KG1 (cell line): ENCODE measurements around the gene IKZF4.
"Not testable (repeated sequence)": the region's sequence is repeated elsewhere in the genome, so short reads cannot be mapped to it uniquely, and the experiment has no call there.

Source experiments
- DNase-seq: peaks from one replicate; lab custom pipeline; 2025; lab: John Stamatoyannopoulos, UW

IKZF4 gene

DNA sequence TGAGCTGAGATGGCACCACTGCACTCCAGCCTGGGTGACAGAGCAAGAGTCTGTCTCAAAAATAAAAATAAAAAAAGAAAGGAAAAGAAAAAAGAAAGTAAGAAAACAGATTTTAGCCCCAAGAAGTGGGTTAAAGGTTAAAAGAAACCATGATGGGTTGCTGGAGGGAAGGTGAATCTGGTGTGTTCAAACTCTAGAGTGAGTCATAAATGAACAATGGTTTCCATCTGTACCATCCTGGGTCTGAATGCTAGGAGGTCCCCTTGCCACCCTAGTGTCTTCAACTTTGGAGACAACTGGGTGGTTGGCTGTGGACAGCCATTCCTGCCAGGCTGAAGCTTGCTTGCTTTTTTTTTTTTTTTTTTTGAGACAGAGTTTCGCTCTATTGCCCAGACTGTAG, 19.3 kb downstream of the IKZF4 start:
- no peak for DNase-seq

DNA sequence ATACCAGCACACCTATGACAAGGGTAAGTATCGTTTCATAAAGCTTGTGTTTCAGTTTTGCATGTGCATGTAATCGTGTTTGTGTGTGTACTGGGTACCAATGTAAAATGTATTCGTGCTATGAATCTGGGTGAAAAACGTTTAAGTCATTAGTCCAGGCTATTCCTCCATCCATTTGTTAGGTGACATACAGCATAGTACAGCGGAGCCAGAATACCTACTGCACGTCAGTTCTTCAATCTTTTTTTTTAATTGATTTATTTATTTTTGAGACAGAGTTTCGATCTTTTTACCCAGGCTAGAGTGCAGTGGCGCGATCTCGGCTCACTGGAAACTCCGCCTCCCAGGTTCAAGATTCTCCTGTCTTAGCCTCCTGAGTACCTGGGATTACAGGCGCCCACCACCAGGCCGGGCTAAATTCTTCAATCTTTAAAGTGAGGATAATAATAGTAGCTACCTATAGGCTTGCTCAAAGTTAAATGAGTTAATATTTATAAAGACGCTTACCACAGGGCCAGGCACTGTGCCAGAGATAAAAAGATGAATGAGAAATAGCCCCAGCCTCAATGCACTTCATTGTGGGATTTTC, 20.2 kb downstream of the IKZF4 start:
- DNase-seq, result no peak

DNA sequence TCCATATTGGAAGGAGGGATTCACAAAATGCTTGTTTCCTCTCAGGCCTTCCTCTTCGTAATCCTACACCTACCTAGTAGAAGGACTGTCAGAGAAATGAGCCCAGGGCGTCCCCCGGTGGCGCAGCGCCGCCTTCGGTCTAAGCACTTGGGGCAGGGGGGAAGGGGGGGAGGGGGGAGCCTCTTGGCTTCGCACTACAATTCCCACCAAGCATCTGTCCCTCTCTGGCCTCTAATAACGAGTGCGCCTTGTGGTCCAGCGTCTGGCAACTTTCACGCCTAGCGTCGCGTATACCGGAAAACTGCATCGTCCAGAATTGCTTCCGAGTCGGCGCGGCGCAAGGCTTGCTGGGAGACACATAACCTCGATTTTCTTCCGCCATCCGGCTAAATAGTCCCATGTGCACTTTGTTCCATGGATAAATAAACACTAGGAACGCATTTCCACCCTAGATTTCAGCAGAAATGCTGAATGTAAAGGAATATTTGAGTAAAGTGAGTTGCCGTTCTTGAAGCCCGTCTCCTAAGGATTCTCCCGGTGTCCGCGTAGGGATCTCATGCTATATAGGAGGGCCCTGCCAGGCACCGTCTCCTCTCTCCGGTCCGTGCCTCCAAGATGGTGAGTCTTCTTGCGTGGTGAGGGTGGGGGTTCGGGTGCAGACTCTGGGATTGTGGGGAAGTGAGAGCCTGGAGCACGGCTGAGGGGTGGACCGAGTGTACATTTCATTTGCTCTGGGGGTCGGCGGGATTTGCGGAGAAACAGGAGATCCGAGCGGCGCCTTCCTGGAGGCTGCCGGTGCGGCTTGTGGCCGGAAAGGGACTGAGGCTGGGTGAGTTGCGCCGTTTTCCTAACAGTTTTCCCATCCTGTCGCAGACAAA, 20.9 kb downstream of the IKZF4 start, which contains the start of gene RPS26:
TSS of gene RPS26 (plus strand) at position 367 of the 878 bp plus-strand sequence. CDS start at position 616, 249 bp downstream.
- DNase-seq, result peak; percentile 89

DNA sequence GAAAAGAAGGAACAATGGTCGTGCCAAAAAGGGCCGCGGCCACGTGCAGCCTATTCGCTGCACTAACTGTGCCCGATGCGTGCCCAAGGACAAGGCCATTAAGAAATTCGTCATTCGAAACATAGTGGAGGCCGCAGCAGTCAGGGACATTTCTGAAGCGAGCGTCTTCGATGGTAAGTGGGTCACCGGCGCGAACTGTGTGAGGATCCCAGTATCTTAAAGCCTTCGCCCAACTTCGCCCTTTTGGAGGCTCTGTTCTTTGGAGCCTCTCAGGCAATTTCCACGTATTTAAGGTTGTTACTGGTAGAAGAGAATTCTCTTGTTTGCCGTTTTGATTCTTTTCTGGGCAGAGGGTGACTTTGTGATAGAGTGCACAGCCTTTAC, 21.6 kb downstream of the IKZF4 start:
- not testable (repeated sequence) for DNase-seq

DNA sequence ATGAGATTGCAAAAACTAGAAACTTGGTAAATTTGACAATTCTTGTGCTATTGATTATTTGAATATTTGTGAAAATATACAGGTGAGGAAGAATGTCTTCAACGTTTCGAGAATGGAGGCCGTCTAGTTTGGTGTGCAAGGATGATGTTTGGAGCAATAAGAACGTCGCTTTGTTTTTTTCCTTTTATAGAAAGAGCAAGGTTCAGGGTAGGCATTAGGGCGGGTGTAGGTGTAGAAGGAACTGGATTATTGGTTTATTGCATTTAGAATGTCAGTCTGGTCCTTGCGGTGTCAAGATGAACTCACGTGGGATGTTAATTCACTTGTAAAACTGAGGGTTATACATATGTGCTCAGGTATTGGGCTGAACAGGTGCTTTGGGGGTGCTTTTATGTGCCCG, 22.0 kb downstream of the IKZF4 start:
- no peak for DNase-seq

DNA sequence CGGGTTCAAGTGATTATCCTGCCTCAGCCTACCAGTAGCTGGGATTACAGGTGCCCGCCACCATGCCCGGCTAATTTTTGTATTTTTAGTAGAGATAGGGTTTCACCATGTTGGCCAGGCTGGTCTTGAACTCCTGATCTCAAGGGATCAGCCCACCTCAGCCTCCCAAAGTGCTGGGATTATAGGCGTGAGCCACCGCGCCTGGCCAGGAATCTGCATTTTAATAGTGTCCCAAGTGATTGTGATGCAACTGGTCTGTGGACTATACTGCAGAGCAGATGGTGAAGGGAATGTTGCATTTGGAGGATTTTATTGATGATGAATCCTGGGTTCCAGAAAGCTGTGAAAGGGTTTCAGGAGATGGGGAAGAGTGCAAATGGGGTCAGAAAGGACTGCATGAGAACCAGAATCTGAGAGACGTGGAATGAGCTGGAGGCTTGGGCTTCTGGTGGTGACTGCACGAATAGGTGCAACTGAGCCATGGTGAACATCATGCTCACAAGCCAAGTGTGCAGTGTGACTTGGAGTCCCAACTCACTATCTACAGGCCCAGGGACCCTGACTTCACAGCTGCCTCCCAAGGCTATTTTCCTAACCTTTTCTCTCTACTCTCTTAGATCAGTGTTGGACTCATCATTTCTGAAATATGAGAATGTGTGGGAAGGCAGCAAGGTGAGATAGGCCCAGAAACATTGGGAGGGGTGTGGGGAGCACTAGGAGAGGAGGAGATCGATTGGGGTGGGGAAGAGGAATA, 25.4 kb downstream of the IKZF4 start:
- DNase-seq, result no peak

DNA sequence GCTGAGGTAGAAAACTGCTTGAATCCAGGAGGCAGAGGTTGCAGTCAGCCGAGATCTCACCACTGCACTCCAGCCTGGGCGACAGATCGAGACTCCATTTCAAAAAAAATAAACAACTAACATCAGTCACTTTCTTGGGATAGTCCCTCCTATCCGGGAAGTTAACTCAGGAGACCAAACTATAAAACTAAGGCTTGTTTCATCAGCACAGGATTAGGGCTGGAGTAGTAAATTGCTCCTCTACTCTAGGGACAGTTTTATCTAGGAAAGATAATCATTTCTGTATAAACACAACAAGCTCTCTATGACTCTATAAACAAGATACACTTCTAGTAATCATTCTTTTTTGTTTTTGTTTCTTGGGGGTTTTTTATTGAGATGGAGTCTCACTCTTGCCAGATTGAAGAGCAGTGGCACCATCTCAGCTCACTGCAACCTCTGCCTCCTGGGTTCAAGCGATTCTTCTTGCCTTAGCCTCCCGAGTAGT, 32.6 kb downstream of the IKZF4 start:
- no peak for DNase-seq

DNA sequence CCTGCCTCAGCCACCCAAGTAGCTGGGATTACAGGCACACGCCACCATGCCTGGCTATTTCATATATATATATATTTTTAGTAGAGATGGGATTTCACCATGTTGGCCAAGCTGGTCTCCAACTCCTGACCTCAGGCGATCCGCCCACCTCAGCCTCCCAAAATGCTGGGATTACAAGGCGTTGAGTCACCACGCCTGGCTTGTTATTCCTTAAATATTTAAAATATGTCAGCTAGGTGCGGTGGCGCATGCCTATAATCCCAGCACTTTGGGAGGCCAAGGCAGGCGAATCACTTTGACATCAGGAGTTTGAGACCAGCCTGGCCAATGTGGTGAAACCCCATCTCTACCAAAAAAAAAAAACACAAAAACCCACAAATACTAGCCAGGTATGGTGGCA, 39.1 kb downstream of the IKZF4 start:
- DNase-seq, result not testable (repeated sequence)

DNA sequence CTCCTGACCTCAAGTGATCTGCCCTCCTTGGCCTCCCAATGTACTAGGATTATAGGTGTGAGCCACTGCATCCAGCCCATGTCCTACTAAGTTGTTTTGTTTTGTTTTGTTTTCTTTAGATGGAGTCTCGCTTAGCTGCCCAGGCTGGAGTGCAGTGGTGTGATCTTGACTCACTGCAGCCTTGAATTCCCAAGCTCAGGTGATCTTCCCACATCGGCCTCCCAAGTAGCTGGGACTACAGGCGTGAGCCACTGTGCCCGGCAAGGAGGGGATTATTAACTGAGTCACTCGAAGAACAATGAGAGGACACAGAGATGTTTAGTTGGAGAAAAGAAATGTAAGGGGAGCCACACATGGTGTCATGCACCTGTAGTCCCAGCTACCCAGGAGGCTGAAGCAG, 41.1 kb downstream of the IKZF4 start:
- no peak for DNase-seq

DNA sequence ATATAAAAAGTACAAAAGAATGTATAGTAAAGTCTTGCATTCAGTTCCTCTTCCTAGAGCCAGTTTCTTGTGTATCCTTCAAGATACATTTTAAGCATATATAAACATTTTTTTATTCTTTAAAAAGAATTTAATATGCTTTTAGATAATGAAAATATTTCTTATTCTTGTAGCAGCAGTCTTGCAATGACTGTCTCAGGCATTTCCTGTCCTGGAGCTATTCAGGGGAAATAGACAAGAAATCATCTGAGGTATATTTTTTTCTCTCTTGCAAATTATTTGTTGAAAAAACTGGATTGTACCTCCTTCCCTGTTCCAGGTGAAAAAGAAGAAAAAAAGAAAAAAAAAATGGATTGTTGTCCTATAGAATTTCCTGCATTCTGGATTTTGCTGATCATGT, 42.2 kb downstream of the IKZF4 start:
- DNase-seq, result no peak

DNA sequence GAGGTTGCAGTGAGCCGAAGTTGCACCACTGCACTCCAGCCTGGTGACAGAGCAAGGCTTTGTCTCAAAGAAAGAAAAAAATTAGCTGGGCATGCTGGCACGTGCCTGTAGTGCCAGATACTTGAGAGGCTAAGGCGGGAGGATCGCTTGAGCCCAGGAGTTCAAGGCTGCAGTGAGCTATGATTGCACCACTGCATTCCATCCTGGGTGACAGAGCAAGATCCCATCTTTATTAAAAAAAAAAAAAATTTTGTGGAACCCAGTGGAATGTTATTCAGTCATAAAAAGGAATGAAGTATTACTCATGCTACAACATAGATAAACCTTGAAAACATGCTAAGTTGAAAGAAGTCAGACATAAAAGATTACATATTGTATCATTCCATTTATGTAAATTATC, 50.8 kb downstream of the IKZF4 start:
- no peak for DNase-seq

DNA sequence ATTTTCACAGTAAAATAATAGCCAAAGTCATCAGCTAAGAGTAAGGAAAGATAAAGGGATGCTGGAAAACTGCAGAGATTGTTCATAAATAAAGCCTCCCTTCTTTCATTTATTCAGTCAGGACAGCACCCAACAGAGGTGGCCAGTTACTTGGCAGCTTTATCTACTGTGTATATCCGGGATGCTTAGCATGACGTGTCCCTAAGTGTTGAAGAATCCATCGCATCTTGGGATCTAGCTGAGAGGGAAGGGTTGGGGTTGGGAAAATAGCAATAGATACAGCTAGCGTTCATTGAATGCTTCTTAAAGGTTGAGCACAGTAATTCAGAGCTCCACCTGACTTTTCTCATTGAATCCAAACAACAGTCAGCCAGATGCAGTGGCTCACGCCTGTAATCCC, 53.6 kb downstream of the IKZF4 start:
- DNase-seq, result no peak

DNA sequence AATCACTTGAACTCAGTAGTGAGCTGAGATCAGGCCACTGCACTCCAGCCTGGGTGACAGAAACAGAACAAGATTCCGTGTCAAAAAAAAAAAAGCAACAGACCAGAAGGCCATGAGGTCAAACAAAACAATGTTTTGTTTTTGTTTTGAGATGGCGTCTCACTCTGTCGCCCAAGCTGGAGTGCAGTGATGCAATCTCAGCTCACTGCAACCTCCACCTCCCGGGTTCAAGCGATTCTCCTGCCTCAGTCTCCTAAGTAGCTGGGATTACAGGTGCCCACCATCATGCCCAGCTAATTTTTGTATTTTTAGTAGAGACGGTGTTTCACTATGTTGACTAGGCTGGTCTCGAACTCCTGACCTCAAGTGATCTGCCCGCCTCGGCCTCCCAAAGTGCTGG, 57.1 kb downstream of the IKZF4 start:
- DNase-seq, result not testable (repeated sequence)

DNA sequence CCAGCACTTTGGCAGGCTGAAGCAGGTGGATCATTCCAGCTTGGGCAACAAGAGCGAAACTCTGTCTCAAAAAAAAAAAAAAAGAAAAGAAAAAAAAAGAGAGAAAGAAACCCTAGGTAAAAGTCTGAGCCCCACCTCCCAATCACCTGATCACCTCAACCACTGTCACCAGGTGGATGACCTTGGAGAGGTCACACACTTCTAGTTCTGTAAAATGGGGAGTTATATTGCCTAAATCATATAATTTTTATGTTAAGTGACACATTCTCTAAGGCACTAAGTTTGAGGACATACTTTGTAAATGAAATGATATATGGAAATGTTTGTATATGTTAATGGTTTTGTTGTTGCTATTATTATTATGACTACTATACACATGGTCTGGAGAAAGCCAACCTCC, 57.6 kb downstream of the IKZF4 start:
- no peak for DNase-seq

DNA sequence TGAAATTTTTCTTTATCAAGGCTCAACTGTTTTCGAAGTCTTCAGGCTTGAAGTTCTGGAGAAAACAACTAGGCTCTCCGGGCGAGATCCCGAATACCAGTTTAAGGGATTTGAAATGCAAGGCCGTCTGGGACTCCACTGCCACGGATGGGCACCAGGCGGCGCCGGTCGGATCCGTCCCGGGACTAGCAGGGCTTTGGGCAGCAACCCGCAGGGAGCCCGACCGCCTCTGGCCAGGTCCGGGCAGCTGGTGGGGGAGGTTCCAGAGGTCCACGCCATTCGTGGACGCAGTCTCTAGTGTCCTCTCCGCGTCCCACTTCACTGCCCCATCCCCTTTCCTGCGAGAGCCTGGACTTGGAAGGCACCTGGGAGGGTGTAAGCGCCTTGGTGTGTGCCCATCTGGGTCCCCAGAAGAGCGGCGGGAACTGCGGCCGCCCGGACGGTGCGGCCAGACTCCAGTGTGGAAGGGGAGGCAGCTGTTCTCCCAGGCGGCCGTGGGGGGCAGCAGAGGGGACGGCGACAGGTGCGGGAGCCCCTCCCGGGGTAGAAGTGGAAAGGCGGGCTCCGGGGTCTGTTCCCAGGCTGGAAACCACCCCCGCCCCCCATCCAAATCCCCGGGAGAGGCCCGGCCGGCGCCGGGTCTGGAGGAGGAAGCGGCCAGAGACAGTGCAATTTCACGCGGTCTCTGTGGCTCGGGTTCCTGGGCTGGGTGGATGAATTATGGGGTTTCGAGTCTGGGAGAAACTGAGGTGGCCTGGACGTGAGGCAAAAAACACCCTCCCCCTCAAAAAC, 58.3 kb downstream of the IKZF4 start:
- DNase-seq, result no peak

DNA sequence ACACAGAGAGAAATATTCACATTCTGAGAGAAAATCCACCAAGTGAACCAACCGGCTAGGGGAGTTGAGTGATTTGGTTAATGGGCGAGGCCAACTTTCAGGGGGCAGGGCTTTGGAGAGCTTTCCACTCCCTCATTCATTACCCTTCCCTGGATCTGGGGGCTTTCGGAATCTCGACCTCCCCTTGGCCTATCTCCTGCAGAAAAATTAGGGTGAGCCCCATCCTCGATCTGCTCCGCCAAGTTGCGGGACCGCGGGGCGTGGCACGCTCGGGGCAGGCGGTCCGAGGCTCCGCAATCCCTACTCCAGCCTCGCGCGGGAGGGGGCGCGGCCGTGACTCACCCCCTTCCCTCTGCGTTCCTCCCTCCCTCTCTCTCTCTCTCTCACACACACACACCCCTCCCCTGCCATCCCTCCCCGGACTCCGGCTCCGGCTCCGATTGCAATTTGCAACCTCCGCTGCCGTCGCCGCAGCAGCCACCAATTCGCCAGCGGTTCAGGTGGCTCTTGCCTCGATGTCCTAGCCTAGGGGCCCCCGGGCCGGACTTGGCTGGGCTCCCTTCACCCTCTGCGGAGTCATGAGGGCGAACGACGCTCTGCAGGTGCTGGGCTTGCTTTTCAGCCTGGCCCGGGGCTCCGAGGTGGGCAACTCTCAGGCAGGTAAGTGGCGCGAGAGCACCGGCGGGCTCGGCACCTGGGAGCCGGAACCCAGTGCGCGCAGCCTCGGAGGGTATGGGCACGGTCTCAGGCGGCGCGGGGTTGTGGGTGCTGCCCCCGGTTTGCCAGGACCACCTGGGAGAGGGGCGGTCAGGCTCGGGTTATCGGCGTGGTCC, 59.1 kb downstream of the IKZF4 start, which contains the start of gene ERBB3:
TSS of gene ERBB3 (plus strand) at position 443 of the 833 bp plus-strand sequence. CDS start at position 579, 136 bp downstream.
- no peak for DNase-seq

DNA sequence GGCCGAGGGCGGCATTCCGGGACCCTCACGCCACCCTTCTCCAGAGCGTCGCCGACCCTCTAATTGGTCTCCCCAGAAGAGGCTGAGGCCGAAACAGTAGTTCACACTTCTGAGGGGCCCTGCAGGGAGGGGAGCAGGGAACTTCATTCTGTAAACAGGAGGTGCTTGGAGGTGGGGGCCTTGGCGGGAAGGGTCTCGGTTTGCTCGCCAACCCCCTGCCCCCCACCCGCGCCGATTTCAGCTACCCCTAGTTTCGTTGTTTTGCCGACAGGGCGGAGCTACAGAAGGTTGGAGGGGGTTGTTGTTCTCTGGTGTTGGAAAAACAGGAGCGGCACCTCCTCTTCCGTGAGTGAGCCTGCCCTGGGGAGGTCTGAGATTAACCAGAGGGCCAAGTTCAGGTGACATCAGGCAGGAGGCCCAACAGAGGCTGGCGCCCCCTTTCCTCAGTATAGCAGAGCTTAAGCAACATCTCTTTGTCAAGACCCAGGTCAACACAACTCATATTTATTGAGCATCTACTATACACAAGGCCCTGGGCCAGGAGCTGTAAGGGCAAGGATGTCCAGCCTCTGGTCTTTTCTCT, 59.8 kb downstream of the IKZF4 start:
- no peak for DNase-seq

DNA sequence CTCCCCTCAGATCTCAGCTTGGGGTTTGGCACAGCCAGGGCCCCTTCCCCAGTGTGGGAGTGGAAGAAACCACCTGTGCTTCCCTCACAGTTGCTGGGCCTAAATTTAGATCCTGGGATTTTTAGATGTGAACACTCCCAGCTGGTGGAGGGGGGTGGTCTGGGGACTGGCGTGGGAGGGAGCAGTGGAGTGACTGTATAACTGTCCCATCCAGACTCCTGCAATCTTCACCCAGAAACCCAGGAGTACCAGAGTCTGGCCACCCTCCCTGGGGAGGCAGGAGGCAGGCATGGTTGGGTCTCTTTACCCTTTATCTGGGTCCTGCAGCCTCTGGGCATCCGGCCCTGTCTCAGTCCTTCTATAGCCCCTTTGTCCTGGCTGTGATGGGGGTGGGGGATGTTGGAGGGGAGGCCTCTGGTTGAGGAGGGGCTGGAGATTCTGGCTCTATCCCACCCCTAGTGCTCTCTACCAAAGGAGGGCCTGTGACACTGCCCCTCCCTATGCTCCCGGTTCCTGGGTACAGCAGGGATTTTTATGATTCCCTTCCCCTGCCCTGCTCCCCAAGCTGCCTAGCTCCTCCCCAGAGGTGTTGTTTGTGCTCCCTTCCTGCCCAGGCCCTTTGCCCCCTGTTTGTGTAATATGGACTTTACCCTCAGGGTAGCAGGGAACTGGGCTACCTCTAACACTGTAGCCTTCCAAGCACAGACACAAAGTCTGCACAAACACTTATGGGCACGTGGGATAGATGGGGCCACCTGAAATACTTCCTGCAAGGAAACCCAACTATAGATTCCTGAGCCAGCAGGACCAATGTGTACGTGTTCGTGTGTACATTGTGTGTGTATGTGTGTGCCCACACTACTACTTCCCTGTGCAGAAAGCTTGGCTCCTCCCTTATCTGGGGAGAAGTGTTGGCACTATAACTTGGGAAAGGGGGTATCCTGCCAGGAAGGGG, 60.8 kb downstream of the IKZF4 start:
- DNase-seq, result no peak

DNA sequence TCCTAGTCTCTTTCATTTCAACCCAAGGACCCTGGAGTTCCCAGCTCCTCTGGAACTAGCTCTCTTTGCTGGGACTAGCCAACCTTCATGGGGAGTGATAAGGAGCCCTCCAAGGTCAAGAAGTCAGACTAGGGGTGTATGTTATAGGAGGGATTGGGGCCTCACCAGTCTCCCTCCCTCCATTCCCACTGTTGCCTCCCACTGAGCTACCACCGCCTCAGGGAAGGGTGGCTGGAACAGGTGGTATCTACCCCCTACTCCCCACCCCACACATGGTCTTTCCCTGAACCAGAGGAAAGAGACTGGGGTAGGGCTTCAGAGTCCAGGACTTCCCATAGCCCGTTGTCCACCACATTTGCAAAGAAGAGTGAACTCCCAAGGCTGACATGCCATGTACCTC, 61.5 kb downstream of the IKZF4 start:
- DNase-seq, result no peak
